ENCODE data around the gene GALC.

Gene GALC

GRCh38 chr14:87952307-87953094, 40.5 kb downstream of the GALC start:
- DNase-seq = no peak

- no peak for DNase-seq
Measured at GRCh38 chr14:87944987-87945604, 47.9 kb downstream of the GALC start.

- no peak for DNase-seq
Measured at GRCh38 chr14:87940894-87941293, 52.1 kb downstream of the GALC start.

GRCh38 chr14:87940382-87940781, 52.6 kb downstream of the GALC start:
- no peak for DNase-seq

- no peak for DNase-seq
Measured at GRCh38 chr14:87935886-87936285, 57.1 kb downstream of the GALC start.

- DNase-seq = no peak
Measured at GRCh38 chr14:87935081-87935828, 57.7 kb downstream of the GALC start.

GRCh38 chr14:87934185-87934584, 58.8 kb downstream of the GALC start:
- DNase-seq = no peak

GRCh38 chr14:87916886-87917275, 76.1 kb downstream of the GALC start:
- no peak for DNase-seq

GRCh38 chr14:87916103-87916885, 76.7 kb downstream of the GALC start:
- no peak for DNase-seq

- DNase-seq = no peak
Measured at GRCh38 chr14:87908550-87908949, 84.4 kb downstream of the GALC start.

GRCh38 chr14:87901652-87902051, 91.3 kb downstream of the GALC start:
- DNase-seq = no peak

- no peak for DNase-seq
Measured at GRCh38 chr14:87901236-87901635, 91.7 kb downstream of the GALC start.

GRCh38 chr14:87899228-87899627, 93.8 kb downstream of the GALC start:
- no peak for DNase-seq

- DNase-seq = no peak
Measured at GRCh38 chr14:87898301-87898700, 94.7 kb downstream of the GALC start.

GRCh38 chr14:87896393-87897380, 96.3 kb downstream of the GALC start:
- no peak for DNase-seq

GRCh38 chr14:87894920-87895319, 98.1 kb downstream of the GALC start:
- DNase-seq = no peak

- no peak for DNase-seq
Measured at GRCh38 chr14:87892763-87893162, 100.2 kb downstream of the GALC start.

- DNase-seq = no peak
Measured at GRCh38 chr14:87888136-87888999, 104.6 kb downstream of the GALC start.

GRCh38 chr14:87883750-87884149, 109.2 kb downstream of the GALC start:
- DNase-seq = no peak
